GM18502 (cell line): ENCODE results near the gene UBE2S.

Experiments
- ATAC-seq: cut with Tn5 transposase; IDR thresholded peaks from one replicate; pipeline ENCODE4 v1.9.1; 2021; ENCODE audit warnings: mild to moderate bottlenecking; ENCODE audit not compliant: unreplicated experiment, poor library complexity

UBE2S gene

GRCh38 chr19:55368701-55369563 lies 38.7 kb downstream of the UBE2S start:
- ATAC-seq = no peak

DNA sequence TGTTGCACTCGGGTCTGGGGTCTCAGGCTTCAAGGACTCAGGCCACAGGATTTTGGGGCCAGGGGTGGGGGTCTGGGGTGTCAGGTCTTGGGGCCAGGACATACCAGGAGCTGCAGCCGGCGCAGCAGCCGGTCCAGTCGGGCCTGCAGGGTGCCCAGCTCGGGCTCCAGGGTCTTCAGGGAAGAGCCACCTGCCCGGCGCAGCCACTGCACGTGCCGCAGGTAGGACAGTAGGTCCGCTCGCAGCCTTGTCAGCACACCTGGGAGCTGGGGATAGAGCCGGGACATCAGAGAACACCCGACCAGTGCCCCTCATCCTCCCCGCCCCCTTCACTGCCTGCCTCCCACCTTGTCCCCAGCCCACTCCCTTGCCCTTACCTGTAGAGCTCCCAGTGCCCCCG lies 39.5 kb downstream of the UBE2S start:
- ATAC-seq = no peak

GRCh38 chr19:55366790-55367189 lies 40.8 kb downstream of the UBE2S start:
- ATAC-seq = no peak

GRCh38 chr19:55365964-55366363 lies 41.6 kb downstream of the UBE2S start:
- no peak for ATAC-seq

DNA sequence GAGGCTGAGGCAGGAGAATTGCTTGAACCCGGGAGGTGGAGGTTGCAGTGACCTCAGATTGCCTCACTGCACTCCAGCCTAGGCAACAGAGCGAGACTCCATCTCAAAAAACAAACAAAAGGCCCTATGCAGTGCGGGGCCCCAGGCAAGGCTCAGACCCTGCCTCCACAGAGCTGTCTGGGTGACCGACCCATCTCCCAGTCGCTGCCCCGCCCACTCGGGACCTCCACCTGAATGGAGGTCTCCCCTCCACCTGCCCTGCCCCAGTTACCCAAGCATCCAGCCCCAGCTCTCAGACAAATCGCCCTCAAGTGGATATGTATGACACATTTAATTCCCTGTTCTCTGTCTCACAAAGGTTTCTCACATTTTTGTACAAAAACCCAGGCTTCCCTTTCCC lies 42.3 kb downstream of the UBE2S start:
- no peak for ATAC-seq

GRCh38 chr19:55362990-55363716 lies 44.4 kb downstream of the UBE2S start, which contains the start of gene GARIN5B:
Gene GARIN5B, minus strand, starts transcription at chr19:55363260. Its CDS starts 194 bp downstream, at chr19:55363066.
- no peak for ATAC-seq

- no peak for ATAC-seq
Observed at GRCh38 chr19:55362174-55362989, 45.2 kb downstream of the UBE2S start.

- ATAC-seq = no peak
Observed at GRCh38 chr19:55360902-55361301, 46.7 kb downstream of the UBE2S start.

DNA sequence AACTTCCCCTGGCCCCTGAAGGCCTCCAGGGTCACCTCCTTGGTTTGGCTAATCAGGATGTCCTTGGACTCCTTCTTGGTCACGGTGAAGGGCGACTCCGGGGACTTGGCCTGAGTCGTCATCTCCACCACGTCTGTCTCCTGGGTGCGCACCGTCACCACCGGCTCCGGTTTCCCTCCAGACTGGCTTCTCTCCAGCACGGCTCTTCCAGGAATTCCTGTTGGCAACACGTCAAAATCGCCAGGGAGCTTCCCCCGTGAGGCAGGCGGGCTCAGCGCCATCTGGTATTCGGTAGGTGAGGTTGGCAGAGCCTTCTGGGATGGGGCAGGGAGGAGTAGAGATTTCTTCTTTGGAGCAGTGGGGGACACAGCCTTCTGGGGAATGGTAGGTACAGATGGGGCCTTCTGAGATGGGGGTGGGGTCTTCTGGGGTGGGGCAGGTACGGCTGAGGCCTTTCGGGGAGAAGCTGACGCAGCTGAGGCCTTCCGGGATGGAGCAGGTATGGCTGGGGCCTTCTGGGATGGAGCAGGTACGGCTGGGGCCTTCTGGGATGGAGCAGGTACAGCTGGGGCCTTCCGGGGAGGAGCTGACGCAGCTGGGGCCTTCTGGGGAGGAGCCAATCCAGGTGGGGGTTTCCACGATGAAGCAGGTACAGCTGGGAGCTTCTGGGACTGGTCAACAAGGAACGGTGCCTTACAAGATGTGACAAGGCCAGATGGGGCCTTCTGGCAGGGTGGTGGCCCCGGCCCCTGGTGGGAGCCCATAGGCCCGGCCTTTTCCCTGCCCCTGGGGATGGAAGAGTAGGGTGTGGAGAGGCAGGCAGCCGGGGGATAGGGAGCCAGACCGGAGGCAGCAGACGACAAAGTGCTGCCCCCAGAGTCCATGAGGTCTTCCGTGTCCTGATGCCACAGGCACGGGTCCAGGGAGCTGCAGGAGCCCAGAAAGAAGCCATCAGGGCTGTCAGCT lies 48.4 kb downstream of the UBE2S start:
- ATAC-seq = no peak

DNA sequence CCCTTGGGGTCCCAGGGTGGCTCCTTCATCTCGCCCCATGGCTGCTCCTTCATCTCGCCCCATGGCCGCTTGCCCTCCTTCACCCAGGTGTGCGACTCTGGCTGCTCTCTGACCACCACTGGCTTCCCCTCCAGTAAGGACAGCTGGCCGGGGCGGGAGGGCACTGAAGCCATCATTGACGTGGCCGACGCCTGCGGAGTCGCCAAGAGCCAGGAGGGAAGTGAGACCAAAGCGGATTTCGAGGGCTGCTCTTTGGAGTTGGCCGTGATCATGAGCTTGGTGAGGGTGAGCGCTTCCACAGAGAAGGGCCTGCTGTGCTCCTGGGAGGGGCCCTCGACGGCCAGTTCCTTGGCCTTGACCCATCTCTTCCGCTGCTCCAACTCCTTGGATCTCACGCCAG lies 49.1 kb downstream of the UBE2S start:
- no peak for ATAC-seq

DNA sequence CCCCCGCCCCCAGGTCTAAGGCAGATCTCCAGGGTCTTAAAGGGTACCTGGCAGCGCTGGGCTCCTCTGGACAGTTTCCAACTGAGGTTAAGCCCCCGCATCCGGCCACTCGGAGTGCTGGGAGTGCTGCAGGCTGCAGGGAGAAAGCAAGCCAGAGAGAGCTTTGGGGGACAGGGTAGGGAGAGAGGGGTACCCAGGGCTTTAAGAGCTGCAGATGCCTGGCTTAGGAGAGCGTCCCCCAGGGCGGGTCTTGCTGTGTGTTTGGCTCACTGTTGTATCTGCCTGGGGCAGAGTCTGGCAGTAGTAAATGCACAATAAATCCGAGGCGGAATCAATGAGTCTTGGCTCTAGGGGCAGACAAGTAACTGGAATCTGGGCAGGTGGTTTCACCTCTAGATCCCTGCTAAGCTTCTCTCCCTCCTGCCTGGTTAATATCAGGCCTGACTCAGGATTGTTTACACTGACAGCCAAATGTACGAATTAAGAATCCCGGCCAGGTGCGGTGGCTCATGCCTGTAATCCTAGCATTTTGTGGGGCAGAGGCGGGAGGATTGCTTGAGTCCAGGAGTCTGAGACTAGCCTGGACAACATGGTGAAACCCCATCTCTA lies 52.3 kb downstream of the UBE2S start:
- ATAC-seq = no peak

DNA sequence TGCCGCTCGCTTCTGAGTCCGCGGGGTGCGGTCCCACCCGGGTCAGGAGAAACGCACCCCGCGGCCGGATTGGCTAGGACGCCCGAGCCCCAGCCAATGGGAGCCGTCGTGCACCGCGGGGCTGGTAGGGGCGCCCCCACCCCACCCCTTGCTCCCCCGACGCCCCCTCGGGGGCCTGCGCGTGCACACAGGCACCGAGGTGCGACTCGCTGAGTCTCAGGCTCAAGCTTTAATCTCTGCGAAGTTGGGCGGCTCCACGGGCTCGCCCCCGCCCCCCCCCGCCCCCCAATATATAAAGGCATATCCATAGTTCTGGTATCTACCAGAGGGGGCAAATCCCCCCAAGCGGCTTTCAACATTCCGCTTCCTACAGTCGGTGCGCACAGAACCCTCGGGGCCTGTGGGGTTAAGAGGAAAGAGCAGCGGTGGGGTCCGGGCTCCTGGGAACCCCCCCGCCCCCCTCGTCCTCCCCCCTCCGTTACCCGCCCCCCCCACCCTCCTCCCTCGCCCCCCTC lies 52.8 kb downstream of the UBE2S start, which contains the start of gene COX6B2:
Gene COX6B2, minus strand, starts transcription at position 22 of the 515 bp plus-strand sequence. CDS start 198 bp downstream, outside the sequence.
- ATAC-seq = no peak

GRCh38 chr19:55353803-55354697 lies 53.5 kb downstream of the UBE2S start:
- no peak for ATAC-seq

DNA sequence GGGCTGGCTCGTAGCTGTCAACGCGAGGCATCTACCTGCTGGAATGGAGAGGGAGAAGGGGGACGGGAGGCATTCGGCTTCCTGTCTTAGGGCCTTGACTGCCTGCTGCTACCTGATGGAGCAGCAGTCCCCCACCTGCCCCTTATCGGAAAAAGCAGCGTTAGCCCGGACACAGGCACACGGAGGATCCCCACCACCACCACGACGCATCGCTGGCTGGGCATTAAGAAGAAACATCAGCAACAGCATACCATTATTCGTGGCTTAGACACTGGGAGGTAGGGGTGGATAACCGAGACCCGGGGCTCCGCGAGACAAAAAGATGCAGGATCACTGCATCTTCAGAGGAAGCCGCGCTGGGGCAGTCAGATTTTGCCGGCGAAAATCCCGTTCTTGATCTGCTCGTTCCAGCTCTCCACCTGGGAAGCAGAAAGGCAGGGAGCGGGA lies 54.2 kb downstream of the UBE2S start:
- ATAC-seq = no peak

GRCh38 chr19:55352549-55353145 lies 54.9 kb downstream of the UBE2S start:
- ATAC-seq = no peak

GRCh38 chr19:55352040-55352439 lies 55.5 kb downstream of the UBE2S start:
- no peak for ATAC-seq

DNA sequence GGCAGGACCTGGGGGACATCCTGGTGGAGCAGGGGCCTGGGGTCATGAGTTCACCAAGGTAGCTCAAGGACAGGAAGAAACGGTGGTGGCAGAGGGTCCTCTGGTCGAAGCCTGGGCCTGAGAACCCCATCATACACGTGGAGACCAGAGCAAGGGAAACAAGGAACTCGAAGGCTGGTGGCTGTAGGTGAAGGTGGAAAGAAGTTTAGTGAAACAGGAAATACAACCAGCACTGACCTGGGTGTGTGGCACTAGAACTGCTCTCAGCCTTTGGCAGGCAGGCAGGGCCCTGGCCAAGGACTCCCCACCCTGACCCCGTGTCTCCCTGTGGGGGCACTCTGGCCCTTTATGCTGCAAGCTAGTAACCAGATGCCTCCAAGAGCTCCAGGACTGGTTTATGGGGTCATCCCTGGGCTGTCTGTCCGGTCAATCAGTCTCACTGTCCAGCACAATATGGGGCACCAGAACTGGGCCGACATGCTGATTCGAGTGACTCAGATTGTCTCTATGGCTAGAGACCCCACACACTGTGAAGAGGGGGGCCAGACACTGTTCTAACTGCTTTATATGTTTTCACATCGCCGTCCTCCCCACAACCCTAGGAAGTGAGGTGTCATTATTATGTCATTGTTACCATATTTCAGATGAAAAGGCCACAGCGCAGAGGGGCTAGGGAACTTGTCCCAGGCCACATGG lies 56.8 kb downstream of the UBE2S start:
- no peak for ATAC-seq
